Esophagus mucosa (tissue), 1 donor: Measurements from ENCODE around the gene PTGDS. TPM values are rescaled to one million over a fixed set of nuclear protein-coding genes. Genes with fewer than 3 reads are reported as not detected.

Experiments
- ATAC-seq: fragments of 200-7000 bp; cut with Tn5 transposase; one replicate; pipeline ENCODE4 v1.9.1; 2020
- total RNA-seq: library from RNA; stranded (reverse); gene quantifications from one replicate; pipeline ENCODE4 v1.2.4, GENCODE V29; 2023
- donor health status: DM: yes; HTN: yes; CAD: no.

PTGDS gene
- total RNA-seq: 18.4 TPM

DNA sequence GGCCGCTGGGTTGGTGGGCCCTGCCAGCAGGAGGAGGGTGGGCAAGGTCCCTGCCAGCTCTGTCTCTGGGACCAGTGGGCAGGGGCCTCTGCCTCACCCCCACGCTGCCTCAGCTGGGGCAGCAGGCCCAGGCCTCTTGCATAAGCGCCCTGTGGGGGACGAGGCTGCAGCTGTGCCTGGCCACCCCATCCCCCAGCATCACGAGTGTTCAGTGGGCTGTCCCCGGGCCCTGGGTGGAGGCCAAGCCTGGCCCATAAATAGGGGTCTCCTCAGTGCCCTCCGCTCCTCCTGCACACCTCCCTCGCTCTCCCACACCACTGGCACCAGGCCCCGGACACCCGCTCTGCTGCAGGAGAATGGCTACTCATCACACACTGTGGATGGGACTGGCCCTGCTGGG lies at the start of gene PTGDS:
Gene PTGDS (plus strand): TSS at position 282 of the 400 bp plus-strand sequence. CDS start 75 bp downstream, at position 357.
- ATAC-seq: no peak

DNA sequence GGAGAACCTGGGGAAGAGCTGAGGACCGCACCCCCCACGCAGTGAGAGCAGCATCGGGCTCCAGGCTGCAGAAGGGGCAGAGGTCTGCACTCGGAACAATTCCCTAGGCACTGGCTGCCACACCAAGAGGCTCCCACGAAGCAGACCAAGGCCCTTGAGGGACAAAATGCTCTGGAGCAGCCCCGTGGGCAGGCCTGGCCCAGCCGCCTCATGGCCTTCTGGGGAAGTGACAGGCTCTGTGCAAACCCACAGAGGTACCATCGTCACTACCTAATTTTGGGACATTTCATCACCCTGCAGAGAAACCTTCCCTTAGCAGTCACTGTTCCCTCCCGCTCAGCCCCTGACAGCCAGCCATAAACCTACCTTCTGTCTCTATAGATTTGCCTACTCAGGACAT lies 48.7 kb upstream of the PTGDS start:
- no peak for ATAC-seq

DNA sequence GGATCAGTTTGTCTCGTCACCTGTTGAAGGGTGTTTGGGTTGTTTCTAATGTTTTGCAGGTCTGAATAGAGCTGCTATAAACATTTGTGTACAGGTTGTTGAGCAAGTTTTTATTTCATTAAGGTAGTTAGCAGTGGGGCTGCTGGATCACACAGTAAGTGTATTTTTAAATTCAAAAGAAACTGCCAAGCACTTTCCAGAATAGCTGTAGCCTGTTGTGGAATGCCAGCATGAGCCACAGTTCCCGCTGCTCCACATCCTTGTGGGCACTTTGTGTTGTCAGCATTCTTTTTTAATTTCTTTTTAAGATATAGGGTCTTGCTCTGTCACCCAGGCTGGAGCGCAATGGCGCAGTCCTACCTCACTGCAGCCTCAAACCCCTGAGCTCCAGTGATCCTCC lies 47.3 kb upstream of the PTGDS start:
- no peak for ATAC-seq

DNA sequence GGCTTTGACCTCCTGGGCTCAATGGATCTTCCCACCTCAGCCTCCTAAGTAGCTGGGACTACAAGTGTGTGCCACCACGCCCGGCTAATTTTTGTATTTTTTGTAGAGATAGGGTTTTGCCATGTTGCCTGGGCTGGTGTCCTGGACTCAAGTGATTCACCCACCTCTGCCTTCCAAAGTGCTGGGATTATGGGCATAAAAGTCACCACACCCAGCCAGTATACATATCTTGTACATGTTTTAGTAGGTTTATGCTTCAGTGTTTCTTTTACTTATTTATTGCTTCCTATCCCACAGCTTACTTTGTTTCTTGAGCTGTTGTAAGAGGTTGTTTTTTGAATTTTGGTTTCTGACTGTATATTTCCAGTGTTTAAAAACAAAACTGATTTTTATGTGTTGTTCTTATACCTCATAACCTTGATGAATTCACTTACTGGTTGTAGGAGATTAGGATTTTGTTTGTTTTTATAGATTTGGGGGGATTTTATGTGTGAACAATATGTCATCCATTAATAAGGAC lies 45.6 kb upstream of the PTGDS start:
- ATAC-seq: peak; percentile 46

DNA sequence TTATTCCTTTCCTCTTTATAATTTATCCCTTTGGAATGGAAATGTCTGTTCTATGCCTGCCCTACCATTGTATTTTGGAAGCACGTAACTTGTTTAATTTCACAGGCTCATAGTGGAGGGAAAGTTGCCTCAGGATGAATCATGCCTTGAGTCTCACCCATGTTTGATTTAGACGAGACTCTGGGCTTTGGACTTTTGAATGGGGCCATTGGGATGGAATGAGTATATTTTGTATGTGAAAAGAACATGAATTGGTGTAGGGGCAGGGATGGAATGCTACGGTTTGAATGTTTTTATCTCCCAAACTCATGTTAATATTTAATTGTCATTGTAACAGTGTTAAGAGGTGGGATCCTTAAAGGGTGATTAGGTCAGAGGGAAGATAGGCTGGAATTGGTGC lies 43.0 kb upstream of the PTGDS start:
- no peak for ATAC-seq

DNA sequence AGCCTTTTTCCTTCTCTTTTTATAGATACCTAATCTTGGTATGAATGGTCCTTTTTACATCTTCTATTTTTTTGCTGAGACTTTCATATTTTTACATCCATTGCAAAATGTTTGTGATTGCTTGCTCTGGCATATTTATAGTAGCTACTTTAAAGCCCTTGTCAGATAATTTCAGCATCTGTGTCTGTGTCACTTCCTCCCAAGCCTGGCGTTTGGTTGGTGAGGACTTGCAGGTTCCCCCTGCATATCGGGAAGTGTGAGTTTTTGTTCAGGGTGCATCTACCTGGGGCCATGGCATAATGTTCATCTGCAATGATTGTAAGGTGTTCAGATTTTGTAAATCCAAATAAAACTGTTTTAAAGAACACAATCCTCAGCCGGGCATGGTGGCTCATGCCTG lies 41.7 kb upstream of the PTGDS start:
- ATAC-seq: no peak

DNA sequence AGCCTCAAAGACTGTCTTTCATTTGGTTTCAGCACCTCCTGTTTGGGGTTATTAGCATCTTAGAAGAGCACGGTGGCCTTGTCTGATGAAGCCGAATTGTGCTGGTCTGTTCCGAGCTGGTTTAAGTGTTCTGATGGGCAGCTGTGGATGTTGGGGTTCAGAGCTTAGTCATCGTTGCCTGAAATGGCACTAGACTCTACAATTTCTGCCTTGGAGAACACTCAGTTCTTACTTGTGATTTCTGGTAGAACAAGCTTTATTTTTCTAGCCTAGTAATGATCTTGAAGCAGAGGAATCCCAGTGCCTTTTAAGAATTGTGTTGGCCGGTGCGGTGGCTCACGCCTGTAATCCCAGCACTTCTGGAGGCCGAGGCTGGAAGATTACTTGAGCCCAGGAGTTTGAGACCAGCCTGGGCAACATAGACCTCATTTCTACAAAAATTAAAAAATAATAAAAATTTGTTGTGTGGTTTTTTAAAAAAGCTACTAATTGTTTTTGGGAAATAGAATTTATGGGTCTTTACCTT lies 40.6 kb upstream of the PTGDS start:
- ATAC-seq: no peak

DNA sequence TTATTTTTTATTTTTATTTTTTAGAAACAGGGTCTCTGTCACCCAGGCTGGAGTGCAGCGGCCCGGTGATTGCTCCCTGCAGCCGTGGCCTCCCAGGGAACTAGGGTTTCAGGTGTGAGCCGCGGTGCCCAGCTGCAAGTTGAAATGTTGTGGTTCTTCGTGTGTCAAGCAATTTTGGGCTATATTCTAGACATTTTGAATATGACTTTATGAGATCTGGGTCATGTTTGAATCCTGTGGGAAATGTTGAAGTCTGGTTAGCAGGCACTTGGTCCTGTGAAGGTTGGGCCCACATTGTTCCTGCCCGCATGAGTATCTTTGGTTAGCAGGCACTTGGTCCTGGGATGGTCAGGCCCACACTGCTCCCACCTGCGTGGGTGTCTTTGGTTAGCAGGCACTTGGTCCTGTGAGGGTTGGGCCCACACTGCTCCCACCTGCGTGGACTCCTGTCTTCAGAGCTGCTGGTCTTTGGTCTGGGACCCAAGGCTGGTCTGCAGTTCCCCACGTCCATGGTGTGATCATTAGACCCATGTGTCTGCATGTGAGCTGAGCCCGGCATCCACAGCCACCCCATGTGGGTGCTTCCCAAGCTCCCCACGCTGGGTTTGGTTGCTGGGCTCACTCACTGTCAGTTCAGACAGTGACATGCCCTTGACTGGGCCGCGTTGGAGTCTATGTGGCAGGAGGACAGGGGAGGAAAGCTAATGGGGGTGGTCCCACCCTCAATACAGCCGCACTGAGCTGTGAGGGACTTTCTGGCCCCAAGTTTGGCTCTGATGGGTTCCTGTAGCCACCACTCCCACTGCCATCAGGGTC lies 39.9 kb upstream of the PTGDS start:
- ATAC-seq: no peak

DNA sequence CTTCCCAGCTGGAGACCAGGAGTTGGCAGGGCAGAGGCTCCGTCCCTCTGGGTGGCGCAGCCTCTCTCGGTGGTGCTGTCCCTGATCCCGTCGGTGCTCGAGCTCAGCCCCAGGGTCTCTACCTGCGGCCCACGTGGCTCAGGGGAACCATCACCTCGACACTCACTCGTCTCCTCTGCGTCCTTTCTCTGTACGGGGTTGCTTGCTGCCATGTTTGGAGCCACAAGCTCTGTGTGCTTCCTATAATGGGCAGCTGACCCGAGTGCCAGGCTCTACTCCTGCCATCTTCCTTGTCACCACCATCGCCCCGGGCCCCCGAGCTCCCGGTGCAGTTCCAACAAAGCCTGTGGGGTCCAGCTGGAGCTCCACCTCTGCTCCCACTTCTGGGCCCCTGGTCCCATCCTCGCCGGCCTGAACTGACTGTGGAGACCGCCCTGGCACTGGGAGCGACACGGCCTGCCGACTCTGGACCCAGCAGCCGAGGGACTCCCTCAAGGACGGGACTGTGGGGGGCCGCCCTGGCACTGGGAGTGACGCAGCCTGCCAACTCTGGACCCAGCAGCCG lies 37.8 kb upstream of the PTGDS start:
- ATAC-seq: no peak

DNA sequence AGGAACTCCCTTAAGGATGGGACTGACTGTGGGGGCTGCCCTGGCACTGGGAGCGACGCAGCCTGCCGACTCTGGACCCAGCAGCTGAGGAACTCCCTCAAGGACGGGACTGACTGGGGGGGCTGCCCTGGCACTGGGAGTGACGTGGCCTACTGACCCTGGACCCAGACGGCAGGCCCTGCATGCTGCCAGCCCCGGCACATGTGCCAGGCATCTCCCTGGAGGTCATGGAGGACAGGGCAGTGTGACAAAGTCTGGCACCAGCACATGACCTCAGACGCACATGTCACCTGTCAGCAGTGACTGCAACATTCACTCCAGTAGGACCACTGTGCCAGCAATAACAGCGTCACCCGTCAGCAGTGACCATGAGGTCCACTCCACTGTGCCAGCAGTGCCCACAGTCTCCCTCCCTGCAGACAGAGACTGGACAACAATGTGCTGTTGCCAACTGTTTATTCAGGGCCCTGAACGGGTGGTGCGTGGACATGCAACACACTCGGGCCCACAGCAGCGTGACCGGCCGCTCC lies 37.2 kb upstream of the PTGDS start:
- ATAC-seq: no peak

DNA sequence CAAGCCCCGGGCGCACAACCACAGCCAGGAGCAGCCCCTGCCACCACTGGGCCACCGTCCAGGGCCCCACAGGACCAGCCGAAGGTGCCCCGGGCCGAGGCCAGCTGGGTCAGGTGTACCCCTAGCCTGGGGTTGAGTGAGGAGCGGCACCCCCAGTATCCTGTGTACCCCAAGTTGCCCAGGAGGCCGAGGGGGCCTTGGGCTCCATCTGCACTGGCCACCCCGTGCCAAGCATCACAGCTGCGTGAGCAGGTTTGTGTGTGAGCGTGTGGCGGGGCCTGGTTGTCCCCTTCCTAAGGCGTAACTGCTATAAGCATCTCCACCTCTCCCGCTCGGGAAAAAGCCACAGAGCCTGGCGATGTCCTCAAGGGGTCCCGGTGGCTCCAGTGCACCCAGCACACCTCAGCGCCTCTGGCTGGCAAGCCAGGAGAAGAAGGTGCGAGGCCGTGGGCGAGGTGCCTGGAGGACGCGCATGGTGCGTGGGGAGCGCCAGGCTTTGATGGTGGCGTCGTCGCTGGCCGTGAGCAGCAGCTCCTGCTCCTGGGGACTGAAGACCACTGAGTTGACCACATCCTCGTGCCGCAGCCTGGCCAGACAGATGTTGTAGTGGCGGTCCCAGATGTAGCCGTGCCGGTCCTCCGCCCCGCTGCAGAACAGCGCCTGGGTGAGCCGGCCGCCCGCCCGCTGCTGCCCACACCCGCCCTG lies 36.6 kb upstream of the PTGDS start:
- no peak for ATAC-seq

DNA sequence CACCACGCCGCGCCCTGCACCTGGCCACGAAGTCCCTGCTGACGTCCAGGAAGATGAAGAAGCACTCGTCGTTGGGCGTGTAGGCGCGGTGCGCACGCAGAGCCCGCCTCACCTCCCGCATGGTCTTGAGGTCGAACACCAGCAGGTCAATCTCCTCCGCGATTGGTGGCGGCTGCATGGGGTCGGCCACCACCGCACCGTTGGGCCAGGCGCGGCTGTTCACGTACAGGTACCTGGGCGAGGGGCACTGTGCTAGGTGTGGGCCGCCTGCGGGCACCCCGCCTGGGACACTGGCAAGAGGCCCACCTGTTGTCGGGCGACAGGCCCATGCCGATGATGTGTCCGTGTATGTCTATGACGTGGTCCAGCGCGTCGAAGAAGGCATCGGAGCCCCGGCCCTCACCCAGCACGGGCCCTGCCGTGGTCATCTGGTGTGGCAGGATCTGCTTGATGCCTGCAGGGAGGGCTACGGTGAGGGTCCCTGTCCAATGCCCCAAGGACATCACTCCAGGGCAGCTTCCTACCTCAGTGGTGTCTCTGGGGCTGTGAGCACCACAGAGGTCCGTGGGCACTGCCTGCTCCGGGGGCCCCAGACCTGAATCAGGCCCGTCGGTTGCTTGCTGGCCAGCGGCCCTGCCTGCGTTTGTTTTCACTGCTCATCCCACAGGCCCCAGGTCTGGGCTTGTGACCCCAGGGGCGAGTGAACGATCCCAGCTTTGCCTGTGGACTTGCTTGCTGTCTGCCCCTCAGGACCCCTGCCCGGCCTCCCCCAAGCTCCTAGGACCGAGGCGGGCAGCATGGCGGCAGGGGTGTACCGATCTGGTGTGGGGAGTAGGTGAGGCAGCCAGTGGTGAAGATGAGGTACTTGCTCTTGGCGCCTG lies 35.8 kb upstream of the PTGDS start:
- ATAC-seq: no peak

DNA sequence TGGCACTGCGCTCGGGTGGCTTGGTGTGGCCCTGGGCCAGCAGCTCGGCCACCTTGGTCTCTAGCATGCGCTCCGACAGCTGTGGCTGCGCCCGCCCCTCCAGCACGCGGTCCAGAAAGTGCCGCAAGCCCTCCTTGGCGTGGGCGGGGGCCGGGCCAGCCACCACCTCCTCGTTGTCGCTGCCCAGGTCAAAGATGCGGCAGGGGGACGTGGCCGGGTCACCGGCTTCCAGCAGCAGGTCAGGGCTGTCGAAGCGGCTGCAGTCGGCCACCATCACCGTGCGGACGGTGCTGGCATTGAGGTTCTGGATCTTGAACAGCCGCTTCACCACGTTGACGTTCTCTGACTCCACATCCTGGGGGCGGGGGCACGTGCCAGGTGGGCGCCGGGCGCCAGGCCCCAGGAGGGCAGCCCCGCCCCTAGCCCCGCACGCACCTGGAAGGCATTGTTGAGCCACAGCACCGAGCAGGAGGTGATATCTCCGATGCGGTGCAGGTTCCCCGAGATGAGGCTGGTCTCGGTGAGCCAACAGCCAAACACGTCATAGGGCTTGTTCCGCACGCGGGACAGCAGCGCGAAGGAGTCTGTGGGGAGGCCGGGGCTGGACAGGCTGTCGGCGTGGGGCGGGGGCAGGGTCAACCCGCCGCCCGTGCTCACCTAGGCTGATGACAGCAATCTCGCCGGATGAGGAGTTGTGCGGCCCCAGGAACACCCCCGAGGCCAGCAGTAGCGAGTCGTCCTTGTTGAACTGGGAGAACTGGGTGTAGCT lies 35.0 kb upstream of the PTGDS start:
- no peak for ATAC-seq

DNA sequence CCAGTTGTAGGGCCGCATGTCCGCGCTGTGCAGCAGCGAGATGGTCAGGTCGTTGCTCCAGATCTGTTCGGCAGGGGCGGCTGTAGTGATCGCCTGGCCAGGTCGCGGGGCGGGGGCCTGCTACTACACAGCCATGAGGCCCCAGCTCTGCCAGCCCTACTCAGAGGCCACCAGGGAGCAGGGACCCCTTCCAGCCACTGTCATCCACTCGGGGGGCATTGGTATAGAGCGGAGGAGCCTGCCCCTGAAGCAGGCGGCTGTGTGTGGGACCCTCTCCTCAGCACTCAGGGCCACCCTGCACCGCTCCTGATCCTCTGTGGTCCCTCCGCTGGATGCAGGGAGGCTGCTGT lies 34.4 kb upstream of the PTGDS start:
- no peak for ATAC-seq

DNA sequence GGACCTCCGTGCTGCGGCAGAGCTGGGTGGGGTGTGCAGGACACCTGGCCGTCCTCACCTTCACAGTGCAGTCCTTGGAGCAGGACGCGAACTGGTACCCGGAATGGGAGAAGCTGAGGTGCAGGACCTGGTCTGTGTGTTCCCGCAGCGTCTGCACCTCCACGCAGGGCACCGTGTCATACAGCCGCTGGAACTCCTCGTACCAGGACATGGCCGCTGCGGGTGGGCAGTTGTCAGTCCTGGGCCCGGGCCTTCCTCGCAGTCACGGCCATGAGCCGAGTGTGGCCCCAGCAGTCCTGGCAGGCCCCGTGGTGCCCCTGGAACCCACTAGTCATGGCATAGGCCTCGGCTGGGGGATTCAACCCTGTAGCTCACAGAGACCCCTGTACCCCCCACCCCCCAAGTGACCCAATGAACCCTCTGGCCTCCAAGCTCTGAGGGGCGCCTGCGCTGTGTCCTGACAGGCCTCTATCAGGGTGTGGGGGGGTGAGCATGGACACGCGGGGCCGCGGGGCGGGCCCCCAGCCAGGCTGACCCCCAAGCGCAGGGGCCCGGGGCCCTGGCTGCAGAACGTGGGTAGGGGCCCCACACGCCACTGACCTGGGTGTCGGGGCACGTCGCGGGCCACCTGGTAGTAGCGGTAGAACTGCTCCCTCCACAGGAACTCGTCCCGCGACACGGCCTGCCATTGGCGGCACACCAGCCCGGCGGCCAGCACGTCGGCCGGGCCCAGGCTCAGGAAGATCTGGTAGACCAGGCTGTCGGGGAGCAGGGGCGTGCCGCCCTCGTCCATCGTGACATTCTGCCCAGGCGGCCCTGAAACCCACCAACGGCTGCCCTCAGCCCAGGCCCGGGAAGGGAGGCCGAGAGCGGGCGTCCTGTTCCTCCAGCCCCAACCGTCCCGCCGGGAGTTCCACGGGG lies 33.8 kb upstream of the PTGDS start:
- ATAC-seq: peak; percentile 18

DNA sequence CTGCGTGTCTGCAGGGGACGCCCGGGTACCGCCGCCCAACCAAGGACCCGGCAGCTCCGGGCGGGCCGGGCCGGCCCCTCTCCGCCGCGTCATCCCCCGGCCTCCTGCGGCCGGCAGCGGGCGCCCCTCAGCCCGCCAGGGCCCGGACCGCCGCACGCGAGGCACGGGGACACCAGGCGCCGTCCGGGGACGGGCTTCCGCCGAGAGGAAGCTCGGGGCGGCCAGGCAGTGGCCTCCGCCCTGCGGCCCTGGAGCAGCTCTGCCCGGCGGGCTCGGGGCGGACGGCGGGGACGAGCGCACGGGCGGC lies 33.1 kb upstream of the PTGDS start:
- peak; percentile 25 for ATAC-seq

DNA sequence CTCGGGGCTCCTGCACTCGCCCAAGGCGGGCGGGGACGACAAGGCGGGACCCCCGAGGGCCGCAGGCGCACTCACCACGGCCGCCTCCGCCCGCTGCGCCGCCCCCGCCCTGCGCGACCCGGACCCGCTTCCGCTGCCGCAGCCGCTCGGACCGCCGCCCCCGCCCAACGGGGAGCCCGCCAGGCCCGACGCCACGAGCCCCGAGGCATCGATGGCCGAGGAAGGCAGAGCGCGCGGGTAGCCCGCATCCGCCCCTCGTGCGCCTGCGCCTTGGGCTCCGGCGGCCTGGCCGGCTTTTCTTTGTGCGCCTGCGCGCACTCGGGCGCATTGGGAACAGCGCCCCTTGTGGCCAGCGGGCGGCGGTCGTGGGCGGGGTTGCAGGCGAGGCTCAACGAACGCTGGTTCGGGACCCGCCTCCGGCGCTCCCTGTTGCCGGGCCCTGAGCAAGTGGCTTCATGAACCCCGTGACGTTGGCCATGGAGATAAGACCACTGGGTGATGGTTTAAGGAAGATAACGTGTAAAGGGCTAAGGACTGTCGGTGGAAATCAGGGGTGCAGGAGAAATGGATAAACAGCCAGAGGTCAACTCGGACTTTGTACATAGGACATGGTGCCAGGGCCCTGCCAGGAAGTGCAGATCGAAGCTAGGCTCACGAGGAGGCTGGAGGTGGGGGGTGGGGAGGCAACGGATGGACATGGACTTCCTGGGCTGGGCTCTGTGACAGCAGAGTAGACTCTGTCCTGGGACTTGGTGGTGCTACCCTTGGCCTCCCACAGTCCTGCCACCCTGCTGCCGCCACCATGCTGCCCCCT lies 32.6 kb upstream of the PTGDS start, which contains the start of the genes C8G and FBXW5:
Gene C8G (plus strand): TSS at position 725 of the 814 bp plus-strand sequence. CDS start 78 bp downstream, at position 803.
Gene FBXW5 (minus strand): TSS at position 220 of the 814 bp plus-strand sequence. CDS start 655 bp downstream, outside the sequence.
- peak; percentile 77 for ATAC-seq

DNA sequence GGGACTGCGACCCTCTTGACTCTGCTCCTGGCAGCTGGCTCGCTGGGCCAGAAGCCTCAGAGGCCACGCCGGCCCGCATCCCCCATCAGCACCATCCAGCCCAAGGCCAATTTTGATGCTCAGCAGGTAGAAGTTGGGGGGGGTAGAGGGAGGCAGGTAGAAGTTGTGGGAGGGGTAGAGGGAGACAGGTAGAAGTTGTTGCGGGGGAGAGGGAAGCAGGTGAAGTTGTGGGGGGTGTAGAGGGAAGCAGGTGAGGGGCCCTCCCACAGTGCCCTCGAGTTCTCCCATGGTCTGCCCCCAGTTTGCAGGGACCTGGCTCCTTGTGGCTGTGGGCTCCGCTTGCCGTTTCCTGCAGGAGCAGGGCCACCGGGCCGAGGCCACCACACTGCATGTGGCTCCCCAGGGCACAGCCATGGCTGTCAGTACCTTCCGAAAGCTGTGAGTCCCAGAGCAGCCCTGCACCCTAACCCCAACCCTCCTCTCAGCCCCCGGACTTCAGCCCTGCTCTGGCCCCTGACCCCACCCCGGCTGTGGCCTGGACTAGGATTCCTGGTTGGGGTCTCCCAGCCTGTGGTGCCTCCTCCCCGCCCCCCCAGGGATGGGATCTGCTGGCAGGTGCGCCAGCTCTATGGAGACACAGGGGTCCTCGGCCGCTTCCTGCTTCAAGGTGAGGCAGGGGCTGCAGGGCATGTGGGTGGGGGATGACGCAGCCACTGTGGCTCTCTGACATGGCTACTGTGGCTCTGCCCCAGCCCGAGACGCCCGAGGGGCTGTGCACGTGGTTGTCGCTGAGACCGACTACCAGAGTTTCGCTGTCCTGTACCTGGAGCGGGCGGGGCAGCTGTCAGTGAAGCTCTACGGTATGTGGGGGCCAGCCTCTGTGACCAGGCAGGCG lies 31.7 kb upstream of the PTGDS start:
- ATAC-seq: no peak
